GM21723 (cell line): Measurements from ENCODE around the gene ARHGEF33.

Experiments
- ATAC-seq: cut with Tn5 transposase; IDR thresholded peaks from one replicate; pipeline ENCODE4 v1.9.1; 2021; ENCODE audit warnings: mild to moderate bottlenecking, moderate library complexity; ENCODE audit not compliant: unreplicated experiment

ARHGEF33 gene

DNA sequence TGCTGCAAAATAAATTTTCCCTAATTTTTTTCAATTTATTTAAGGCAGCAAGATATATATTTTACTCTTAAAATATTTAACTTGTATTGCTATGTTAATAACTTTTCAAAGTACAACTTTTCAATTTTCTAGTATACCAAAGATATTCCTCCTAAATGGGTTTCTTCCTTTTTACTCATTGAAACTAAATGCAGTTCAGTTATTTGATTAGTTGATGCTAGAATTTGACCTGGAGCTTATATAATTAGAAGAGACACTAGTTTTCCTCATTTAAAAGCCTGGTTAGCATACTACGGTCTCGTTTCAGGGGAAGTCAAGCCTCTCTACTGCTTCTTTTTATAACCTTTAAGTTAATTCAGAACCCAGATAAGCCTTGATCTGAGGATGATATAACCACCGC lies at the start of gene ARHGEF33:
TSS of gene ARHGEF33 (plus strand) at position 301 of the 400 bp plus-strand sequence. CDS start 29,573 bp downstream, outside the sequence.
- ATAC-seq, result no peak

DNA sequence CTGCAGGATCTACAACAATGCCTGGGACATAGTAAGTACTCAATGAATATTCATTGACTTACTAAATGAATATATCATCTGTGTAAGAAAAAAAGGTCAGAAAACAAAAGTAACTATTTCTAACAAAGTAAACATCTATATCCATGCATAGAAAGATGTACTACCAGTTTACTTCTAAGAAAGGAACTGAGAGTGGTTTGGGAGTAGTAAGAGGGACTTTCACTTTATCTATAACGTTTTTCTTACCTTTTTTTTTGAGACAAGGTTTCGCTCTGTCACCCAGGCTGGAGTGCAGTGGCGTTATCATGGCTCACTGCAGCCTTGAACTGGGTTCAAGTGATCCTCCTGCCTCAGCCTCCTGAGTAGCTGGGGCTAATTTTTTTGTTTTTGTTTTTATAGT lies 39.6 kb upstream of the ARHGEF33 start:
- ATAC-seq, result peak; percentile 98

DNA sequence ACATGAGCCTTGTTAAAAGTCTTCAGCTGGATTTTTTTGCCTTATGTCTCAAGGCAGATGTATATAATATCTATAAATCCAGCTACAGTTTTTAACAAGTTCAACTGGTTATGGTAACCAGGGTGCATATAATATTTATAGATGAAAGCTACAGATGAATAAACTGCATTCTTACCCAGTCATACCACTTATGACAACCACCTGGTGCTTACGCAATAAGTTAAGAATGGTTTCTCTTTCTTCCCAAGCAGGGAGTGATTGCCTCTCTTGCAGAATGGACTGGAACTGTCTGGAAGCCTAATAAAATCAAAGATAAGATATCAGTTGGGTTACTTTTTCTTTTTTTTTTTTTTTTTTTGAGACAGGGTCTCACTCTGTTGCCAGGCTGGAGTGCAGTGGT lies 33.5 kb upstream of the ARHGEF33 start:
- no peak for ATAC-seq

GRCh38 chr2:38862476-38862875 lies 27.2 kb upstream of the ARHGEF33 start:
- no peak for ATAC-seq

- no peak for ATAC-seq
Observed at GRCh38 chr2:38863061-38863695, 26.5 kb upstream of the ARHGEF33 start.

GRCh38 chr2:38866773-38867443 lies 22.8 kb upstream of the ARHGEF33 start:
- ATAC-seq, result no peak

DNA sequence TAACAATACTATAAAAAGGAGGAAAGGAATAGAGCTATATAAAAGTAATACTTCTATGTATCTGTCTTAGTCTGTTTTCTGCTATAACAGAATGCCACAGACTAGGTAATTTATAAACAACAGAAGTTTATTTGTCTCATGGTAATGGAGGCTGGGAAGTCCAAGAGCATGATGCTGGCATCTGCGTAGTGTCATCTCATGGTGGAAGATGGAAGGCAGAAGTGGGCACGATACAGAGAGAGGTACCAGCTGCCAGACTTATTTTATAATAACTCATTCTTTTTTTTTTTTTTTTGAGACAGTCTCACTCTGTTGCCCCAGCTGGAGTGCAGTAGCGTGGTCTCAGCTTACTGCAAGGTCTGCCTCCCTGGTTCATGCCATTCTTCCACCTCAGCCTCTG lies 18.2 kb upstream of the ARHGEF33 start:
- ATAC-seq, result no peak

GRCh38 chr2:38873763-38874162 lies 15.9 kb upstream of the ARHGEF33 start:
- no peak for ATAC-seq

DNA sequence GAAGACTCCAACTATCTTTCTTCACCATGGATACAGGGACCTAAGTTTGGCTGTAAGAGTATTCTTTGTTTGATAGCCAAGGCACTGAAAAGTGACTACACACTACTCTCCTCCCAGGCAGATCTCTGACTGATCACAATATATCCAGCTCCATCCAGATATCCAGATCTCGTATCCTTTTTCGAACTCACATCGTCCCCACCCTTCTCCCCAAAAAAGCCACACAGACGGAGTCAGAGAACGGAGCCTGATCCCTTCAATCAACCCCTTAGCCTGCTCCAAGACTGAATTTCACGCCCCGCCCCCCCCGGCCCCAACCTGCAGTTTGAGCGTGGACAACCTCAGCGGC lies 14.5 kb upstream of the ARHGEF33 start:
- peak; percentile 5 for ATAC-seq

- peak; percentile 100 for ATAC-seq
Observed at GRCh38 chr2:38875576-38876367, 13.9 kb upstream of the ARHGEF33 start, which contains the start of the genes DHX57 and MORN2. DHX57 (minus strand) TSS chr2:38875934; CDS start chr2:38868405, 7,529 bp downstream. MORN2 (plus strand) TSS chr2:38875976.

GRCh38 chr2:38876407-38876806 lies 13.3 kb upstream of the ARHGEF33 start:
- no peak for ATAC-seq

DNA sequence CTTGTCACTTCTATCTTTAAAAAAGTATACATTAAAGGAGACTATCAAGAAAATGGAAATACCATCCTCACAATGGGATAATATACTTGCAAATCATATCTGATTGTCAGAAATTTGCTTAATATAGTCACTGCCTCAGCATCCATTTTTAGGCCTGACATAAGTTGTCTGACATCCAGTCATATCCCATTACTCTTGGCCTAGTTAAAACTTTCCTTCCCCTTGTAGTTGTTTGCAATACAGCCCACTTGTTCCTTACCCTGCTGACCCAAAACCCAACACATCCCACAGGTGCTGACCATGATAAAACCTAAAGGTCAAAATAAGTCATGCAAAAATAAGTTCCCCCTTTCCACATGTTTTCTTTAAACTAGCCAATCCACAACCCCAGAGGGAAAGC lies 3.6 kb upstream of the ARHGEF33 start:
- ATAC-seq, result no peak

- ATAC-seq, result no peak
Observed at GRCh38 chr2:38887347-38887746, 2.3 kb upstream of the ARHGEF33 start.

GRCh38 chr2:38887902-38888554 lies 1.6 kb upstream of the ARHGEF33 start:
- ATAC-seq, result no peak

DNA sequence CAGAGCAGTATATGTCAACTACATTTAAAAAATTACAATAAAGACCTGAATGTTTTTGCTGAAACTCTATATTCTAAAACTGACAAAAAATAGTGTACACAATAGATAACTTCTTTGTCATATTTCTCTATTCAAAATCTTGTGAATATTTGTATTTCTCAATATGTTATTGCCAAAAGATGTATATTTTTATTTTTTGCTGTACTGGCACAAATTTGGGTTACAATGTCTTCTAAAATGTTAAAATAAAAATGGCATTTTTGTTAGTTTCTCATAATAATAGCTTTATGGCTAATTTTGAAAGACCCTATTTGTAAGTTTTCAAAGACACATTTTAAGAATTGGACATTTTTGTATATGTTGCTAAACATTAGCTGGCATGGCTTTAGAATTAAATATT lies 630 bp upstream of the ARHGEF33 start:
- no peak for ATAC-seq

GRCh38 chr2:38892819-38893218 lies 3.1 kb downstream of the ARHGEF33 start:
- no peak for ATAC-seq

- ATAC-seq, result no peak
Observed at GRCh38 chr2:38898256-38898655, 8.6 kb downstream of the ARHGEF33 start.

GRCh38 chr2:38900726-38901125 lies 11.1 kb downstream of the ARHGEF33 start:
- no peak for ATAC-seq

DNA sequence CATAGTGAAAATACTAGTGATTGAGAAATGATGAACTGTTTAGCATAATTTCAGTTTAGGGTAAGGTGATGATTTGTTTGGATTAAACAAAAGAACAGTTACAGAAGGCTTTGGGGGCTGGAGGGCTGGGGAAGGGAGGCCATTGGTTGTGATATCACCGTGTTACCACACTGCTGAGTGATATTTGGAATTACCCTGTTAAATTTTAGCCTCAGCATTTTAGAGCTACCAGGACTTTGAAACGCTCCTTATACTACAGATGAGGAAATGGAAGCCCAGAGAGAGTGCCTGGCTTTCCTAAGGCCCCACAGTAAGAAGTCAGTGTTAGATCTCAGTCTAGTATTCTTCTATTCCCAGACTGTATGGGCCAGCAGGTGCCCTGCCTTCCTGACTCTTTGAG lies 15.6 kb downstream of the ARHGEF33 start:
- no peak for ATAC-seq

GRCh38 chr2:38907242-38907641 lies 17.6 kb downstream of the ARHGEF33 start:
- no peak for ATAC-seq
